Fibroblast of lung (primary cell): ENCODE data around the gene RAB8A.

Experiments
- CTCF ChIP-seq, 2 donors: IDR thresholded peaks in 1 of 2; conservative IDR thresholded peaks in 1 of 2; 1 replicate in 1 of 2; 2 replicates in 1 of 2; pipeline ENCODE4 v1.5.1; 2011 to 2012; ENCODE audit warnings: low read length in 2 of 2, control low read depth in 1 of 2, inconsistent platforms in 1 of 2, low read depth in 1 of 2, mild to moderate bottlenecking in 1 of 2
- EZH2 ChIP-seq: IDR thresholded peaks from 2 replicates; pipeline ENCODE4 v1.5.1; 2012; ENCODE audit warnings: low read length, control low read depth, mild to moderate bottlenecking; ENCODE audit errors: missing control alignments

DNA sequence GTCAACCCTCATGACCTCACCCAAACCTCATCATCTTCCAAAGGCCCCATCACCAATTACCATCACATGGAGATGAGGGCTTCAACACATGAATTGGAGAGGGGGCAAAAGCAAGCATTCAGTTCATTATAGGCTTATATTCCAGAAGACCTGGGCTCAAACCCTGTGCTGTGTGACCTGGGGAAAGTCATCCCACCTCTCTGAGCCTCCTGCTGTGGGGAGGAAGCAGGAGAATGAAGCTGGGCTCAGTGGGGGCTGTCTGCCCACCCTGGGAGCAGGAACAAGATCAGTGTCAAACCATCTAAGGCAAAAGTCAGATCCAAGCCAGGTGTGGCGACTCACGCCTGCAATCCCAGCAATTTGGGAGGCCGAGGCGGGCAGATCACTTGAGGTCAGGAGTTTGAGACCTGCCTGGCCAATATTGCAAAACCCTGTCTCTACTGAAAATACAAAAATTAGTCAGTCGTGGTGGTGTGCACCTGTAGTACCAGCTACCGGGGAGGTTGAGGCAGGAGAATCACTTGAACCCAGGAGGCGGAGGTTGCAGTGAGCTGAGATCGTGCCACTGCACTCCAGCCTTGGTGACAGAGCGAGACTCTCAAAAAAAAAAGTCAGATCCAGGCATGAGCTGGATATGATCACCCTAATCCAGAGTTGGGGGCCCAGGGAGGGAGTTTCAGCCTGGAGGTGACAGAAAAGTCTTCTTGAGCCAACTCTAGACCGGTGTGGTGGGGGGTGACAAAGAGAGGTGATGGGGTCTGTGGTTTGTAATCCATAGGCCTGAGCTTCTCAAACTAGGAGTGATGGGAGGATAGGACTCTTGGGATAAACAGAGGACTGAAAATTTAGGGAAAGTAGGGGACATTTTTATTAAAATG, 37.0 kb upstream of the RAB8A start:
- TF ChIP-seq CTCF (conservative IDR thresholded peaks at IDR 0.05 in 1 of 2, IDR thresholded peaks at IDR 0.05 in 1 of 2; ENCODE audit: low read depth in 1 of 2, low read length in 2 of 2), result no peak
- TF ChIP-seq EZH2, result no peak
